Measurements from ENCODE around the gene FOSB.
A peak's percentile ranks its signal among the peaks of the same experiment; 100 is the strongest.

The FOSB gene

DNA sequence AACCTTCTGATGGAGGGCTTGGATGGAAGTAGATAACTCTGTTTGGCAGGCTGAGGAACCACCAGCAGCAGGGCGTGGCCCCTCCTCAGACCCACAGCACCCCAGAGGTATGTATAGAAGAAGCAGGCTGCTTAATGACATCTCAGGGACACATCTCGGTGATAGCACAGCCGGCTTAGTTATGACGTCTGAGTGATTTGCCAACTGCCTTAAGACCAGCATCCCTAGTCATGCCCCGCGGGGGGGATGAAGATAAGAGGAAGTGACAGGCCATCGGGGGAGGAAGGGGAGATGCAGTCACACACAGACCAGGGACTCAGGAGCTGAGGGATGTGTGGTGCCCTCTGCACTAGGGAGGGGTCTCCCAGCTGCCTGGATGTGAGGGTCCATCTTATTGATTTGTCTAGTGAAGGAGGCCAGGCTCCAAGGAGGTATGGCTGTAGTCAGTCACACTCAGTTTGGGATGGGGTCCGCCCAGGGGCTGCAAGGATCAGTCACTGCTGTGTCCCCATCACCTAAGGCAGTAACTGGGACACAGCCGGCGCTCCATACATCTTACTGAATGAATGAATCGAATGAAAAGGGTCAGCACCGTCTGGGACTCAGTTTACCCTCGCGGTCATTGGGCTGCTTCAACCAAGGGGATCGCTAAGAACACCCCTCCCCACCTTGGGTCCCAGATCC is 24.9 kb upstream of the FOSB start:
- DNase-seq, result no peak

DNA sequence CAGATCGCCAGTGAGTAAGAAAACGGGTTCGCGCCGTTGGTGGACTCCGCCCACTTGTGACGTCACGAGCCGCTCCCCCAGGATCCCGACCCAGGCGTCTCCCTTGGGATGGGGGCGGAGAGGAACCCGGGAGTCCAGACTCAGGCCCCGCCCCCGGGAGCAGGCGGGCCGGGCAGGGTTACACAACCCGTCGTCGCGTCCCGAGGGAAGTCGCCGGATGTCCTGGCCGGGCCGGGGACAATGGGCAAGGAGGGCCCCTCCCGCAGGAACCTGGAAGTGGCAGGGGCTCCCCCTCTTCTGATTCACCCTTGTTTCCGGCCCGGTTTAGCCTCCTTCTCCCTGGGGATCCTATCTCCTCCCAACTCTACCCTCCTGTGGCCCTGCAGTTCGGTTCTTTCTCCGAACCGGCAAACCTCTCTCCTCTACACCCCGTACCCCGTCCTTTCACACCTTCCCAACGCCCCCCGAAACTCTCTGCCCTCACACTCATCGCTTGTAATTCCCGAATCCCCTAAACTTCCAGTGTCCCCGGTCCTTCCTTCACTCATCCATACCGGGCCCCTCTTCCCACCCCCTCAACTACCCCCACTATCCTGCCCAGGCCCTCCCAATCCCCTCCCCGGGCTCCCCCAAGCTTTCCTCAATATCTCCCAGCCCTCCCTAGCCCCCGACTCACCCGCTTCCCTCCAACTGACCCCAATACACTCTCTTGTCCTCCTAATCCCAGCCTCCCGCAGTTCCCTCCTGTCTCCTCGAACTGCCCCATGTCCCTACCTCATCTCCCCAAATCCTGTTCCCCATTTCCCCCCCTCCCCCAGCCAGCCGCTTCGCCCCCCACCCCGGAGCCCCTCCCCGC is 24.1 kb upstream of the FOSB start:
- DNase-seq, result peak; percentile 82

DNA sequence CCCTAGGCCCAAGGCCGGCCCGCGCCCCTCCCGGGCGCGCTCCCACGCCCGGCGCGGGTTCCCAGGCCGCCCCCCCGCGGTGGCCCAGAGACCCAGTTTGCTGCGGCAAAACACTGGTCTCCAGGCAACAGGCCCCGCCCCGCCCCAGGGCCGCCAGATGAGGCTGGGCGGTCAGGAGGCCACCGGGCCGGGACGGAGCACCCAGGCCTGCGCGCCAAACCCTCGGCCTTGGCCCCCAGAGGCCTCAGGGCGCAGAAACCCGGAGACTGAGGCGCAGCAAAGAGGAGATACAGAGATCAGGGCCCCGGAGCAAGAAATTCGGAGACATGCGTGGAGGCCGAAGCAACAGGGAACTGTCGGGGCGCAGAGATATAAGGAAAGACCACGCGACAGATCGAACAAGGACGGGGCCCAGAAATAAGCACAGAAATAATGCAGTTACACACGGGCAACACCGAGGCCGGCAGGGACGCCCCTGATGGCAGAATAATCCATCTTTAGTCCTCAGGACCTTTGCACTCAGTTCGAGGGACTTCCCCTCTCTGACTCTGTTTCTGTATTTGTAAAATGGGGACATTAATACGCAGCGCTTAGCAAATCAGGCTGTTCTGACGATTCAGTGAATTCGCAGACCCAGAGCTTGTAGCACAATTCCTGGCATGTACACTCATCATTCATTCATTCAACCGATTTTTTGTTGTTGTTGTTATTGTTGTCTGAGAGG is 23.3 kb upstream of the FOSB start:
- DNase-seq, result peak; percentile 51

DNA sequence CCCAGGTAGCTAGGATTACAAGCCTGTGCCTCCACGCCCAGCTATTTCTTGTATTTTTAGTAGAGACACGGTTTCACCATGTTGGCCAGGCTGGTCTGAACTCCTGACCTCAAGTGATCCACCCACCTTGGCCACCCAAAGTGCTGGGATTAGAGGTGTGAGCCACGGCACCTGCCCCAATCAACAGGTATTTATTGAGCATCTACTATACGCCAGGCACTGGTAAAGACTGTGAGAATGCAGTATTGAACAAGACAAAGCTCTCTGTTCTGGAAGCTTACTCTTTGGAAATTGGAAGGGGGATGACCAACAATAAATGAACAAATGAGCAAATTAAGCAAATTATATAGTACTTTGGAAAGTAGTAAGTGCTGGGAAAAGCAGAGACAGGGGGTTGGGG is 22.7 kb upstream of the FOSB start:
- DNase-seq, result no peak

DNA sequence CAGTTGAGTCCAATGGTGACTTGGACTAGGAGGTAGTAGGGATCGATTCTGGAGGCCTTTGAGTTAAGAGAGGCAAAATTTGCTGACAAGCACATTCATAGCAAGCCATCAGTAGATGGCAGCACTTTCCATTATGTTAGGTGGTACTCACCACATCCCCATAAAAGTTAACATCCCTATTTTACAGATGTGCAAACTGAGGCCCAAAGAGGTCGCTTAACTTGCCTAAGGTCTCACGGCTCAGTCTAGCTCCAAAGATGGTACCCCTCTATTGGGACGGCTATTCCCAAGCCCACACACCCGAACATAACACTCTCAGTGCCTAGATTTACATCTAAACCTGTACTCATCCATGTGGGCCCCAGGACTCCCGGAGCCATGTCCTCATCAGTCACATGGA is 21.5 kb upstream of the FOSB start:
- DNase-seq, result no peak

DNA sequence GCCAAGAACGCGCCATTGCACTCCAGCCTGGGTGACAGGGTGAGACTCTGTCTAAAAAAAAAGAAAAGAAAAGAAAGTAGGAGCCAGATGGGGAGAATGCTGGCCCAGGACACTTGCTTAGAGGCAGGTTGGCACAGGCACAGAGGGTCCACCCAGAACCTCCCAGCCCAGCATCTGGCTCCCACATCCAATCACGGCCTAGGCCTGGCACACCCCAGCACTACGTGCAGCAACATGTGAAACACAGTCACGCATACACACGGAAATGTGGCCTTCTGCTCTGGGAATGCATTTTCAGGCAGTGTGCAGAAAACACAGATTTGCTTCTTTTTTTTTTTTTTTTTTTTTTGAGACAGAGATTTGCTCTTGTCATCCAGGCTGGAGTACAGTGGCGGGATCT is 20.9 kb upstream of the FOSB start:
- no peak for DNase-seq

DNA sequence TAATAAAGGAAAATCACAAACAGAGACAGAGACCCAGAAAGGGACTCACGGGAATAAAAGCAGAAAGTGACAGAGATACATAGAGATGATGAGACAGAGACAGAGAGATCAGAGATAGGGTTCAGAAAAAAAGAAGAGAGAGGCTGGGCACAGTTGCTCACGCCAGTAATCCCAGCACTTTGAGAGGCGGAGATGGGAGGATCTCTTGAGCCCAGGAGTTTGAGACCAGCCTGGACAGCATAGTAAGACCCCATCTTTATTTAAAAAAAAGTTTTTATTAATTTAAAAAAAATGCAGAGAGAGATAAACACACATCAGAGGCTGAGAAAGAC is 19.4 kb upstream of the FOSB start:
- DNase-seq, result no peak

DNA sequence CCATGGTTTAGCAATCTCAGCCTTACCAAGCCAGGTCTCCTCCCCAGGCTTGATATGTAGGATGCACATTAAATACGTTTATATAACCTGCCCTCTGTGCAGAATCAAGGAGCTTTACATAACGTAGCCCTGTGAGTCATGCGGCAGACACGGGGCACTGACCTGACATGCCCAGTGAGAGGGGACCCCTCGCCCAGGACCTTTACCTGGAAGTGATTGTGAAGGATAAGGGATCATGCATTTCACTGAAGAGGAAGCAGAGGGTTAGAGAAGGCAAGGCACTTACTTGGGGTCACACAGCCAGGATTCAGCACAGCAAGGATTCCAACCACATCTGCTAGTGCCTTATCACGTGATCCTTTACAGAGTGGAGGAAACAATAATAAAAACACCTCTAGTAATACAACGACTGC is 18.9 kb upstream of the FOSB start:
- peak; percentile 58 for DNase-seq

DNA sequence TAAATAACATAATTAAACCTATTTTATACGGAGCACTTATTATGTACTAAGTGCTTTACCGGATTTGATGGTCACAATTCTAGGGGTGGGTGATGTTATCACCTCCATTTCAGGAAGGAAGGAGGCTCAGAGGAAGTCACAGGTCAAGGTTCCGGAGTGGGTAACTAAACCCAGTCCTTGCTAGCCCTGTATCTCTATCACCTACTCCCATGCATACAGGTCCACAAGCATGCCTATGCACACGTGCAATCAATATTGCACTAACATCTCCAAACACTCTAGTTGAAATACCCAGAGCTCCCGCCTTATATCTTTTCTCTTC is 17.8 kb upstream of the FOSB start:
- DNase-seq, result no peak

DNA sequence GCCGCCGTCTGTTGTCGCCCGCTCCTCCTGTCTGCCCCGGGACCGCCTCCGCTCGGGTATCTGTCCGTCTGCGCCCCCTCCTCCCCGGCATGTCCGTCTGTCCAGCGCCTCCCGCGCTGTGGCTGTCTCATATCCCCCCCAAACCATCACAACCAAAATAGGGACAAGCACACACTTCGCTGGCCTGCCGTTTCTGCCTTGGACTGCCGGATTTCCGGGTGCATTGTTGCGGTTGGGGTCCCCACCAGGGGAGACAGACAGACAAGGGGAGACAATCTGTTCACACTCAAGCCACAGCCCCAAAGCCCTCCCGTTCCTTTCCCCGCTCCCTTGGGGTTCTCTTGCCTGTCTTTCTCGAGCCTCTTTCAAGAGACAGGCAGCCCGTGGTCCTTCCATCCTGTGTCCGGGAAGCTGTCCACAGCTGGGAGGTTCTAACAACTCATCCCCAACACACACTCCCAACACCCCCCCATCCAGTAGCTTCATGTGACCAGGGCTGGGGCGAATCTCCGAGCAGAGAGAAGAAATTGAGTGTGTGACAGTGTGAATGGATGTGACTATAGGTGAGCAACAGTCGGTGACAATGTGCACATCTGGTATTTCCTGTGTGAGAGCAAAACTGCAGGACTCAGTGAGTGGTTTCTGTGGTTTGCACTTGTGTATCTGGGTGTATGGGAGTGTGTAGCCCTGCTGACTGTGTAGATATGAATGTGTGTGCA is 16.5 kb upstream of the FOSB start:
- DNase-seq, result no peak

DNA sequence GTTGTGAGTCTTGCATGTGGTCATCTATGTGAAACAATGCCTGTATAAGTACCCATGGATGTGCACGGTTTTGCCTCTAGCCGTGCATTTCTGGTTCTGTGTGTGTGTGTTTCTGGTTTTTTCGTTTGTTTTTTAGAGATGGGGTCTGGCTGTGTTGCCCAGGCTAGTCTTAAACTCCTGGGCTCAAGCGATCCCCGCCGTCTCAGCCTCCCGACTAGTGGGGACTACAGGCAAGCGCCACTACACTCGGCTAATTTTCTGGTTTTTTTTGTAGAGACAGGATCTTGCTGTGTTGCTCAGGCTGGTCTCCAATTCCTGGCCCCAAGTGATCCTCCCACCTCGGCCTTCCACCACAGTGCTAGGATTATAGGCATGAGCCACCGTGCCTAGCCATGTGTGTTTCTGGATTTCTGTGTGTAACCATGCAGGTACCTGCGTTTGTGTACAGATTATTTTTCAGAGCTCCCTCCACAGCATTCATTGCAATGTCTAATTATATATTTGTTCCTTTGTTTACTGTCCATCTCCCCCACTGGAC is 15.9 kb upstream of the FOSB start:
- no peak for DNase-seq

DNA sequence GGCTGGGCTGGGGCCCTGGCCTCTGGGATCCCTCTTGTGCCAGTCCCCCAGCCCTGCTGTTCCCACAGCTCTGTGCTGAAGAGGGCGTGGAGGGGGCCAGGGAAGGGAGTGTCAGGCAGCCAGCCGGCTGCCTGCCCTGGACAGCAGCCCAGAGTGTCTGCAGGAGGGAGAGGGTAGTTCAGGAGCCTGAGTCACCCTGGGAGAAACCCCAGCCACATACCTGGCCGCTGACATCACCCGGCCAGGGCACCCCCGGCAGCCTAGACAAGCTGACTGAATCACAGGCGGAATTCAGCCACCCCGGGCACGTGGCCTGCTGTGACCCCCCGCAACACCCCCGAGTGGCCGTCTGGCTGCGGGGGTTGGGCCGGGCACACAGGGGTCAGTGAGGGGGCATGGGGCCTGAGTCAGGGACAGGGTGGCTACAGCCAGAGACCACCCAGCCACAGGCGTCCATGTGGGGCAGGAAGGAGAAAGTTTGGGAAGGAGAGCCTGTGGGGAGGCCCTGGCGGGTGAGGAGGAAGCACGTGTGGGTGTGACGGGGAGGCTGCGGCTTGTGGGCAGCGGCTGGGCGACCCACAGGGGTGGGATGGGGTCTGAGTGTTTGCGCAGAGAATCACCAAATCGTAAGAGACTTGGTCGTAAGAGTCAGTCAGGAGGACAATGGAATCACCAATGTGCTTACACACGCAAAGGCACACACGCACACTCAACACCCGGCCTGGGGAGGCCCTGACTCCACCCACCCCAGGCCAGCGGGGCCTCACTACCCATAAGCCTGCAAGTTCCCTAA is 11.9 kb upstream of the FOSB start:
- DNase-seq, result peak; percentile 78

DNA sequence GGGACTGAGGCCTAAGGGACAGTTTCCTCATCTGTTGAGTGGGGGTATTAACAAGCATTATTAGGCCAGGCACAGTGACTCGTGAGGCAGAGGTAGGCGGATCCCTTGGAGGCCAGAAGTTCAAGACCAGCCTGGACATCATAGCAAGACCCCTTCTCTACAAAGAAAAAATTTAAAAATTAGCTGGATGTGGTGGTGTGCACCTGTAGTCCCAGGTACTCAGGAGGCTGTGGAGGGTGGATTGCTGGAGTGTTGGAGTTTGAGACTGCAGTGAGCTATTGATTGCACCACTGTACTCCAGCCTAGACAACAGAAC is 11.3 kb upstream of the FOSB start:
- DNase-seq, result no peak

DNA sequence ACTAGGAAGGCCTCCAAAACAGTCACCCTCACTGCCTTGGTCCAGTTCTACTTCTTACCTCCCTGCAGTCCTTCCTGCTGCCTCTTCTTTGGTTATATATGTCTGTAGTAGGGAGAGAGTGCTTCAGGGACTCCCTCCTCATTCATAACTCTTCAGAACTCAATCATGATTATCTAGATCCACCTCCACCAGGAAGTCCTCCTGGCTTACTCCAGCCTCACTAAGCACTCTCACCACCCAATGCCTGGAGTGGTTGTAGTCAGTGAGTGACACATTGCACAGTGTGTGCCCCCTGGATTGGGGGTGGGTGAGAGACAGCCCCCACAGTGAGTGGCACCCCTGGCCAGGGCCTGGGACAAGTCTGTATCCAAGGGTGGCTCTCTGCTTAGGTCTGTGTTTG is 10.0 kb upstream of the FOSB start:
- no peak for DNase-seq

DNA sequence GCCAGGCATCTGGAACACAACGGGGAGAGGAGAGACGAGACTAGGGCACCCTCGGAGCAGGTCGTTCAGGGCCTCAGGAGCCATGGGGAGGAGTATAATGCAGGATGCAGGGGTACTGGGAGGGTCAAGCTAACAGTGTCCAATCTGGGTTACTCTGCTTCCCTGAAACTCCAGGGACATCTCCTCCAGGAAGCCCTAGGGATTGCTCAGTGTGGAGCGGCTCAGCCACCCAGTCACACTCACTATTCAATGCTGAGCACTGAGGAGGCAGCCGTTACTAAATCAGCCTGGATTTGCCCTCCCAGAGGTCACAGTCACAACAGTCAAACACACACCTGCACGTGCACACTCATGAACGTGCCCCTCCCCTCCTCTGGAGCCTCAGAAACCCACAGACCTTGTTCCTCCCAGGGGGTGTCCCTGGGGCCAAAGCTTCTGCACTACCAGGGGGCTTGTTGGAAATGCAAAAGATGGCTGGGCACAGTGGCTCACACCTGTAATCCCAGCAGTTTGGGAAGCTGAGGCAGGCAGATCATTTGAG is 6.9 kb upstream of the FOSB start:
- no peak for DNase-seq

DNA sequence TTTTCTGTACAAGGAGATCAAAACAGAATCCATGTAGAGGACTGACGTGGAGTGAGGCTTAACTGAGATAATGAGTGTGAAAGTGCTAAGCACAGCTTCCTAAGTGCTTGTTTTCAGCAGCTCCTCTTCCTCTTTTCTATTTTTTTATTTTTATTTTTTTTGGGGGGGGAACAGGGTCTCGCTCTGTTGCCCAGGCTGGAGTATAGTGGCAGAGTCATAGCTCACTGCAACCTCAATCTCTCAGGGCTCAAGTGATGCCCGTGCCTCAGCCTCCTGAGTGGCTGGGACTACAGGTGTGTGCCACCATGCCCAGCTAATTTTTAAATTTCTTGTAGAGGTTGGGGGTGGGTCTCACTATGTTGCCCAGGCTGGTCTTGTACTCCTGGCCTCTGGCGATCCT is 5.6 kb upstream of the FOSB start:
- no peak for DNase-seq

DNA sequence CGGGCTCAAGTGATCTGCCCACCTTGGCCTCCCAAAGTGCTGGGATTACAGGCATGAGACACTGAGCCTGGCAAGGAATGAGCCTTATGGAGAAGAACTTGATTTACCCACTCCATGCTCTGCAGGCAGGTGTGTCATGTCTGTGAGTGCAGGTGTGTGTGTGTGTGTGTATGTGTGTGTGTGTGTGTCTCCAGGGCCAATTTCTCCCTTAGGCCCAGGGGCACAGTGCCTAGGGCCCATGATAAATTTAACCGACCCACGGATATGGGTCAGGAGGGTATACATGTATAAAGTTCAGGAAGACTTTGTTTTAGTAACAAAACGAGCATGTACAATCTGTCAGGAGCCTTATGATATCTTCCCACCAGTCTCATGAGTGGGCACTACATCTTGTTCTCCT is 4.6 kb upstream of the FOSB start:
- DNase-seq, result no peak

DNA sequence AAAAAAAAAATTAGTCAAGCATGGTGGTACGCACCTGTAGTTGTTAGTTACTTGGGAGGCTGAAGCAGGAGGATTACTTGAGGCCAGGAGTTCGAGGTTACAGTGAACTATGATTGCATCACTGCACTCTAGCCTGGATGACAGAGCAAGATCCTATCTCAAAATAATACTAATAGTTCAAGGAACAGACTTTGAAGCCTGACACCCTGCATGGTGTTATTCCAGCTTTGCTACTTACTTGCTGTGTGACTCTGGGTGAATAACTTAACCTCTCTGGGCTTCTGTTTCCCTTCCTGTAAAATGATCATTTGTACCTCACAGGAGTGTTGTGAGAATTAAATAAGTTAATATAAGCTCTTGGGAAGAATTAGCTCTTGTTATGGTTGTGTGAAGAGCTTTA is 3.5 kb upstream of the FOSB start:
- DNase-seq, result no peak

DNA sequence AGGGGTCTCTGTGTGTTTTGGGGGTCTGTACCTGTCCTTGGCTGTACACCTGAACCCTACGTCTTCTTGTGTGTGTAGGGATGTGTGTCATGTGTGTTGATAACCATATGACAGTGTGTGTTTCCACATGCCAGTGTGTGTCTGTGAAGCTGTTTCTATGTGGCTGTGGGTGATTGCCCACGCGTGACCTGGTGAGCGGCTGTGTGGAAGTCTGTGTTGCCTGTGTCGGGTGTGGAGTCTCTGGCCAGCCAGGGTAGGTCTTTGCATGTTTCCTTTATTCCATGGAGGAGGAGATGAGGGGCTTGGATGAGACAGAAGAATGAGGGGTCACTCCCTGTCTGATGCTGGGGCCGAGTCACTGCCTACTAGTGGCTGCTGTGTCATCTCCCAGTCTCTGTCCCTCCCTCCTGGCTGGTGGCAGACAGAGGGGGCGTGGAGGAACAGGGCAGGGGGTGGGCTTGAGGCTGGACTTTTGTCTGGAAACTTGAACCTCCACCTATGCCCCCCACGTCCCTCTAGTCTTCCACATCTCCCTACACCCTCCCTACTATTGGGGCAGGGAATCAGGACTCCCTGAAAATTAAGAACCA is 2.8 kb upstream of the FOSB start:
- DNase-seq, result no peak

DNA sequence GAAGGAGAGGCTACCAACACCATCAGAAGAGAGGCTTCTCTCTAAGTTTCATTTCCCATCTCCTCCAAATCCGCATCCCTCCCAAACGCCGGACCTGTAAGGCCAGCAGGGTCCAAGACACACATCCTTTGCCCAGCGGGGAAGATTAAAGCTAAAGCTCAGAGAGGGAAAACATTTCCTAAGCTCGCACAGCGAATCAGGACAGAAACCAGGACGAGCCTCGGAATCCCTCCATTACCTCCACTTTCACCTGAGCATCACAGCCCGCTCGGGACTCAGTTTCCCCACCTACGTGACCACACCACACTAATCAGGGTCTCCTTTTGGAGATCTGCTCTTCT is 711 bp upstream of the FOSB start:
- DNase-seq, result no peak

DNA sequence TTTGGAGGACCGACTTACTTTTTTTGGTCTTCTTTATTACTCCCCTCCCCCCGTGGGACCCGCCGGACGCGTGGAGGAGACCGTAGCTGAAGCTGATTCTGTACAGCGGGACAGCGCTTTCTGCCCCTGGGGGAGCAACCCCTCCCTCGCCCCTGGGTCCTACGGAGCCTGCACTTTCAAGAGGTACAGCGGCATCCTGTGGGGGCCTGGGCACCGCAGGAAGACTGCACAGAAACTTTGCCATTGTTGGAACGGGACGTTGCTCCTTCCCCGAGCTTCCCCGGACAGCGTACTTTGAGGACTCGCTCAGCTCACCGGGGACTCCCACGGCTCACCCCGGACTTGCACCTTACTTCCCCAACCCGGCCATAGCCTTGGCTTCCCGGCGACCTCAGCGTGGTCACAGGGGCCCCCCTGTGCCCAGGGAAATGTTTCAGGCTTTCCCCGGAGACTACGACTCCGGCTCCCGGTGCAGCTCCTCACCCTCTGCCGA is 409 bp downstream of the FOSB start:
- no peak for DNase-seq

DNA sequence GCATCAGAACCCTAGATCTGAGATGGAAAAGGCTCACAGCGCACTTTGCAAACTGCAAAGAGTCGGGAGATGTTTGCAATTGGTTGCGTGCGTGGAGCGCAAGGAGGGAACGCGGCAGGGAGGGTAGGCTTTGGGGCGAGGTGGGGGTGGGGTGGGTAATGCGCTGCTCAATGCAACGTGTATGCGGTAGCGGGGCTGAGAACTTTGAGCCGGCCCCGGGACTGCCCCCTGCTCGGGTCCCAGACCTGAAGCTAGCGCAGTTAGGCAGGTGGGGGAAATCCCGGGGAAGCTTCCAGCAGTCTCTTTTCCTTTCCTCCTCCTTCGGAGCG is 971 bp downstream of the FOSB start:
- no peak for DNase-seq
